HG02678 (cell line): ENCODE measurements around the gene TBX19.
"Not testable (repeated sequence)": the region's sequence is repeated elsewhere in the genome, so short reads cannot be mapped to it uniquely, and the experiment has no call there.

ENCODE experiments used
- ATAC-seq: cut with Tn5 transposase; IDR thresholded peaks from one replicate; pipeline ENCODE4 v1.9.1; 2021; ENCODE audit warnings: mild to moderate bottlenecking, moderate library complexity; ENCODE audit not compliant: unreplicated experiment

Gene TBX19

DNA sequence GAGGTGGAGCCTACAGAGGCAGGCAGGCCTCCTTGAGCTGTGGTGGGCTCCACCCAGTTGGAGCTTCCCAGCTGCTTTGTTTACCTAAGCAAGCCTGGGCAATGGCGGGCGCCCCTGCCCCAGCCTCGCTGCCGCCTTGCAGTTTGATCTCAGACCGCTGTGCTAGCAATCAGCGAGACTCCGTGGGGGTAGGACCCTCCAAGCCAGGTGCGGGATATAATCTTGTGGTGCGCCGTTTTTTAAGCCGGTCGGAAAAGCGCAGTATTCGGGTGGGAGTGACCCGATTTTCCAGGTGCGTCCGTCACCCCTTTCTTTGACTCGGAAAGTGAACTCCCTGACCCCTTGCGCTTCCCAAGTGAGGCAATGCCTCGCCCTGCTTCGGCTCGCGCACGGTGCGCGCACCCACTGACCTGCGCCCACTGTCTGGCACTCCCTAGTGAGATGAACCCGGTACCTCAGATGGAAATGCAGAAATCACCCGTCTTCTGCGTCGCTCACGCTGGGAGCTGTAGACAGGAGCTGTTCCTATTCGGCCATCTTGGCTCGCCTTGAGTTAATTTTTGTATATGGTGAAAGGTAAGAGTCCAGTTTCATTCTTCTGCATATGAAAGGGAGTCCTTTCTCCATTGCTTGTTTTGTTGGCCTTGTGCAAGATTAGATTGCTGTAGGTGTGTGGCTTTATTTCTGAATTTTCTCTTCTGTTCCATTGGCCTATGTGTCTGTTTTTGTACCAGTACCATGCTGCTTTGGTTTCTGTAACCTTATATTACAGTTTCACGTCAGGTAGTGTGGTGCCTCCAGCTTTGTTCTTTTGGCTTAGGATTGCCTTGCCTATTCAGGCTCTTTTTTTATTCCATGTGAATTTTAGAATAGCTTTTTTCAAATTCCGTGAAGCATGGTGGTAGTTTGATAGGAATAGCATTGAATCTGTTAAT, 73.9 kb downstream of the TBX19 start:
- ATAC-seq: not testable (repeated sequence)

- ATAC-seq: no peak
Observed at GRCh38 chr1:168360151-168361021, 79.7 kb downstream of the TBX19 start.

DNA sequence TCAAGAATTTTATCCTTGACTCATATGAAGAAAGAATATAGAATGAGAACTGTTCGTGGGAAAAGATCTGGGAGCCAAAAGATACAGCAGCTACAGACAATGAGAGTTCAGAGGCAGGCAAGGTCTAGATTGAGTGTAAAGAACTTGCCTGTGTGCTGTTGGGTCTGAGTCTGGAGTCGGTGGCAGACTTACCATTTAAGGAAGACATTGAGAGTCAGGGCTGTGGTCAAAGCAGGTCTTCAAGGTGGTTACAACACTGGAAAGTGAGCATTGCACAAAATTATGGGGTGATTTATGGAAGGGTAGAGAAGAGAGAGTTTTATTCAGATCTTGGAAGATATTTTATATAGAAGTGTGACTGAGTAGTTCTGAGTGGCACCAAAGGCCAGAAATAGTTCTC, 80.6 kb downstream of the TBX19 start:
- no peak for ATAC-seq

DNA sequence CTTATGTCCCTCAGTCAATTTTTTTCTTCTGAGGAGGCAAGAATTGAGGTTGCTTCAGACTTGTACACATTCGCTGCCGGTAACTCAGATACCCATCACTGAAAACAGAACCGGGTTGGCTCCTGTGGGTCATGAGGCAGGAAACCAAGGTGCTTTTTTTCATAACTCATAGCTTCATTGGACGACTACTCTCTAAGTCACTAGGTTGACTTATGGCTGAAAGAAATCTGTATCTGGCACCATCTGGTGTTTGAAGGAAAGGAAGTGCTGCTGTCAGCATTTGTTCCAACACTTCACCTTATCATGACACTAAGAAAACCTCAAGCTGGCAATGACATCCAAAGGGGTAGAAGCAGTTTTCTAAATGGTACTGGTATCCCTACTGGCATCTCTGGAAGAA, 82.3 kb downstream of the TBX19 start:
- no peak for ATAC-seq
